Panc1 (cell line): Measurements from ENCODE around the gene NFATC4. TPM values are rescaled to one million over a fixed set of nuclear protein-coding genes. Genes with fewer than 3 reads are reported as not detected.

Experiments
- ATAC-seq: fragments of 200-7000 bp; cut with Tn5 transposase; 2 replicates; pipeline ENCODE4 v1.9.1; 2020; ENCODE audit warnings: mild to moderate bottlenecking, moderate library complexity
- BruUV-seq: library from RNA; stranded (reverse); fragments of 400-500 nt; replicated peaks from 2 replicates; lab custom pipeline; 2021; lab: Mats Ljungman, UMichigan
- CTCF ChIA-PET: fragments of 300-600 bp; sonication (Branson Sonifier 250); formaldehyde crosslinking; loops from one replicate; lab custom pipeline; 2022; ENCODE audit warnings: antibody characterized with exemption; lab: Charles Lee
- POLR2A ChIA-PET: fragments of 300-600 bp; sonication (Branson Sonifier 250); formaldehyde crosslinking; loops from one replicate; lab custom pipeline; 2022; ENCODE audit warnings: antibody characterized with exemption; lab: Charles Lee
- DNase-seq: peaks from one replicate; pipeline ENCODE4 v3.0.0-alpha.2; 2010; ENCODE audit warnings: low read depth, low spot score
- H3K27ac ChIP-seq: 2 replicates; pipeline ENCODE4 v1.5.1; 2011; ENCODE audit warnings: mild to moderate bottlenecking, low read length, inconsistent platforms
- H3K27me3 ChIP-seq: fragments of 200-500 bp; sonication (Bioruptor generic); 2 replicates; pipeline ENCODE4 v1.6.0; 2014; ENCODE audit warnings: low read length, inconsistent platforms; ENCODE audit not compliant: control insufficient read depth, insufficient read depth
- H3K36me3 ChIP-seq: fragments of 200-500 bp; sonication (Bioruptor generic); 2 replicates; pipeline ENCODE4 v1.5.1; 2014; ENCODE audit warnings: inconsistent platforms, mild to moderate bottlenecking, low read length, moderate library complexity; ENCODE audit not compliant: control insufficient read depth, insufficient read depth
- H3K4me1 ChIP-seq: 2 replicates; pipeline ENCODE4 v1.5.1; 2011; ENCODE audit warnings: inconsistent platforms, mild to moderate bottlenecking, low read length, moderate library complexity; ENCODE audit not compliant: control insufficient read depth, insufficient read depth
- H3K4me3 ChIP-seq, 2 experiments: 2 replicates each; pipeline ENCODE4 v1.5.1; 2011 to 2012; ENCODE audit warnings: low read depth in 2 of 2, low read length in 2 of 2, mild to moderate bottlenecking in 2 of 2, inconsistent platforms in 1 of 2, moderate library complexity in 1 of 2
- H3K9me3 ChIP-seq: fragments of 200-500 bp; sonication (Bioruptor generic); 2 replicates; pipeline ENCODE4 v1.5.1; 2014; ENCODE audit warnings: low read depth, mild to moderate bottlenecking, inconsistent platforms, low read length, moderate library complexity; ENCODE audit not compliant: control insufficient read depth, insufficient read depth
- POLR2AphosphoS5 ChIP-seq: IDR thresholded peaks from 2 replicates; pipeline ENCODE4 v1.6.1; 2012; ENCODE audit warnings: mild to moderate bottlenecking, low read depth, low read length, moderate library complexity
- REST ChIP-seq, 2 experiments: IDR thresholded peaks; 2 replicates each; pipeline ENCODE4 v1.6.1; 2011 to 2012; ENCODE audit warnings: low read depth in 2 of 2, control low read depth in 1 of 2, low read length in 1 of 2, mild to moderate bottlenecking in 1 of 2, moderate library complexity in 1 of 2; ENCODE audit not compliant: insufficient read depth in 1 of 2
- SIN3A ChIP-seq: IDR thresholded peaks from 2 replicates; pipeline ENCODE4 v1.6.1; 2012; ENCODE audit warnings: low read depth, mild to moderate bottlenecking, low read length, moderate library complexity, borderline replicate concordance; ENCODE audit not compliant: insufficient read depth
- TCF7L2 ChIP-seq: IDR thresholded peaks from 2 replicates; pipeline ENCODE4 v1.6.1; 2011; ENCODE audit warnings: mild to moderate bottlenecking, low read depth, low read length, inconsistent platforms
- in situ Hi-C: cut with HindIII; loops from 2 replicates; pipeline ENCODE4 v1.10.0; 2016; ENCODE audit warnings: low sequenced_read_pairs, low pct_unique_long_range_greater_than_20kb
- intact Hi-C: fragments of 100-400 bp; cut with micrococcal nuclease; formaldehyde crosslinking; loops from one replicate; pipeline ENCODE4 v1.10.0; 2022; ENCODE audit not compliant: unreplicated experiment
- total RNA-seq: library from RNA; stranded (reverse); gene quantifications from one replicate; pipeline ENCODE4 v1.2.1, GENCODE V29; 2021; ENCODE audit not compliant: unreplicated experiment
- TF ChIP-seq, protein P1 (sequence below): fragments of 450-650 bp; IDR thresholded peaks from 2 replicates; pipeline ENCODE4 v1.5.1; 2017; ENCODE audit warnings: mild to moderate bottlenecking

The NFATC4 gene
- total RNA-seq, 1 experiment from 2014 or later, result 0.36 TPM

DNA sequence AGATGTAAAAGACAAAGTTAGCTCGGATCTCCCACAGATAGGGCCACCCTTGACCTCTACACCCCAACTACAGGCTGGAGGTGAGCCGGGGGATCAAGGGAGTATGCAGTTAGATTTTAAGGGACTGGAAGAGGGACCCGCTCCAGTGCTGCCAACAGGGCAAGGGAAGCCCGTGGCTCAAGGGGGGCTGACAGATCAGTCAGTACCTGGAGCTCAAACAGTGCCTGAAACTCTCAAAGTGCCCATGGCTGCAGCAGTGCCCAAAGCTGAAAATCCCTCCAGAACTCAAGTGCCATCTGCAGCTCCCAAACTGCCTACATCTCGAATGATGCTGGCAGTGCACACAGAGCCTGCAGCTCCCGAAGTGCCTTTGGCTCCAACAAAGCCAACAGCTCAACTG, 41.2 kb downstream of the NFATC4 start:
- CTCF ChIA-PET, result interaction anchor here (0.6 kb wide), 1 partner anchor 1103 kb away, joined by 3 read pairs; the partner anchor contains the start of gene BCL2L2
- POLR2A ChIA-PET, result interaction anchor here (0.5 kb wide), 1 partner anchor 15 kb away, joined by 3 read pairs; no protein-coding TSS in a partner anchor
- no peak overlapping the region for H3K27ac ChIP-seq

DNA sequence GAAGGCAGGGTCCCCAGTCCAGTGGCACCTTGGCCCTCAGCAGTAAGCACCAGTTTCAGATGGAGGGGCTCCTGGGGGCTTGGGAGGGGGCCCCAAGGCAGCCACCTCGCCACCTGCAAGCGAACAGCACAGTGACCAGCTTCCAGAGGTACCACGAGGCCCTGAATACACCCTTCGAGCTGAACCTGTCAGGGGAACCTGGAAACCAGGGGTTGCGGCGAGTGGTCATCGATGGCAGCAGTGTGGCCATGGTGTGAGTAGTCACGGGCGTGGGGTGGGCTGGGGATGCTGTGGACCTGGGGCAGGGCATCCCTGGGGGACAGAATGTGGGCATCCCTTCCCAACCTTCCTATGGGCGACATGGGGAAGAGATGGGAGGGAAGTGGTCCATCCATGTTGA, 42.0 kb downstream of the NFATC4 start:
- DNase-seq (no peak), ATAC-seq (no peak)
- Histone ChIP-seq H3K27me3 (no peaks in the 10 kb centered on the region; the same call in 1 of the 2 replicates), H3K4me3 (no peak overlapping the region), H3K4me1 (no peaks in the 10 kb centered on the region), H3K9me3 (no peaks in the 10 kb centered on the region), H3K36me3 (no peaks in the 10 kb centered on the region), H3K27ac (no peak overlapping the region)
- in situ Hi-C loops (no loop called here), intact Hi-C loops (no loop called here)
- BruUV-seq, result no TSS peak
- TF ChIP-seq POLR2AphosphoS5 (no peak), REST (IDR thresholded peaks at IDR 0.05; ENCODE audit: insufficient read depth in 1 of 2, low read depth in 2 of 2, low read length in 1 of 2) (no peak), SIN3A (no peak)
- TF ChIP-seq, protein P1, sequence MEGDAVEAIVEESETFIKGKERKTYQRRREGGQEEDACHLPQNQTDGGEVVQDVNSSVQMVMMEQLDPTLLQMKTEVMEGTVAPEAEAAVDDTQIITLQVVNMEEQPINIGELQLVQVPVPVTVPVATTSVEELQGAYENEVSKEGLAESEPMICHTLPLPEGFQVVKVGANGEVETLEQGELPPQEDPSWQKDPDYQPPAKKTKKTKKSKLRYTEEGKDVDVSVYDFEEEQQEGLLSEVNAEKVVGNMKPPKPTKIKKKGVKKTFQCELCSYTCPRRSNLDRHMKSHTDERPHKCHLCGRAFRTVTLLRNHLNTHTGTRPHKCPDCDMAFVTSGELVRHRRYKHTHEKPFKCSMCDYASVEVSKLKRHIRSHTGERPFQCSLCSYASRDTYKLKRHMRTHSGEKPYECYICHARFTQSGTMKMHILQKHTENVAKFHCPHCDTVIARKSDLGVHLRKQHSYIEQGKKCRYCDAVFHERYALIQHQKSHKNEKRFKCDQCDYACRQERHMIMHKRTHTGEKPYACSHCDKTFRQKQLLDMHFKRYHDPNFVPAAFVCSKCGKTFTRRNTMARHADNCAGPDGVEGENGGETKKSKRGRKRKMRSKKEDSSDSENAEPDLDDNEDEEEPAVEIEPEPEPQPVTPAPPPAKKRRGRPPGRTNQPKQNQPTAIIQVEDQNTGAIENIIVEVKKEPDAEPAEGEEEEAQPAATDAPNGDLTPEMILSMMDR, result no peak
- CTCF ChIA-PET, result no interaction called here
- POLR2A ChIA-PET, result no interaction called here

More for the DNA sequence above, 41.2 kb downstream of the NFATC4 start:
- in situ Hi-C loops, result no loop called here
- BruUV-seq, result no TSS peak
- no peaks in the 10 kb centered on the region; the same call in 1 of the 2 replicates for H3K27me3 ChIP-seq
- no peak for ATAC-seq
- H3K4me3 ChIP-seq, result no peak overlapping the region
- H3K4me1 ChIP-seq, result no peaks in the 10 kb centered on the region
- intact Hi-C loops, result no loop called here
- no peak for DNase-seq
- H3K36me3 ChIP-seq, result no peaks in the 10 kb centered on the region
- TF ChIP-seq, protein P1, result no peak
- TF ChIP-seq SIN3A, result no peak
- TF ChIP-seq TCF7L2, result no peak
- TF ChIP-seq POLR2AphosphoS5, result no peak
- no peak for TF ChIP-seq REST (IDR thresholded peaks at IDR 0.05; ENCODE audit: insufficient read depth in 1 of 2, low read depth in 2 of 2, low read length in 1 of 2)
- H3K9me3 ChIP-seq, result no peaks in the 10 kb centered on the region
